HL-60 (cell line): ENCODE data around the gene TPRA1.

Source experiments
- DNase-seq, 2 experiments: peaks; one replicate each; pipeline ENCODE4 v3.0.0-alpha.2; 2010 to 2020; ENCODE audit warnings: low read depth in 1 of 2, low spot score in 1 of 2
- H3K27ac ChIP-seq: fragments of 250-450 bp; sonication (Bioruptor Pico); replicated peaks from 2 replicates; pipeline ENCODE4 v1.5.1; 2020; ENCODE audit warnings: mild to moderate bottlenecking, moderate library complexity
- H3K27me3 ChIP-seq: fragments of 250-450 bp; sonication (Bioruptor Pico); 2 replicates; pipeline ENCODE4 v1.5.1; 2021; ENCODE audit warnings: mild to moderate bottlenecking, moderate library complexity; ENCODE audit not compliant: insufficient read depth, poor library complexity, severe bottlenecking
- H3K4me3 ChIP-seq: replicated peaks from 2 replicates; pipeline ENCODE4 v1.5.1; 2011; ENCODE audit warnings: mild to moderate bottlenecking, control low read depth, low read length; ENCODE audit not compliant: insufficient read depth
- GABPA ChIP-seq: IDR thresholded peaks from 2 replicates; pipeline ENCODE4 v1.6.1; 2012; ENCODE audit warnings: low read depth
- POLR2AphosphoS5 ChIP-seq: IDR thresholded peaks from 2 replicates; pipeline ENCODE4 v1.6.1; 2012; ENCODE audit warnings: low read depth
- REST ChIP-seq: IDR thresholded peaks from 2 replicates; pipeline ENCODE4 v1.6.1; 2012; ENCODE audit warnings: low read depth; ENCODE audit not compliant: insufficient replicate concordance
- SPI1 ChIP-seq: IDR thresholded peaks from 2 replicates; pipeline ENCODE4 v1.6.1; 2012; ENCODE audit warnings: low read depth, mild to moderate bottlenecking, borderline replicate concordance
- TF ChIP-seq, protein P1 (sequence below): IDR thresholded peaks from one replicate; pipeline ENCODE4 v1.5.1; 2011; ENCODE audit warnings: low read length, control low read depth, inconsistent platforms; ENCODE audit not compliant: insufficient read depth

Gene TPRA1

DNA sequence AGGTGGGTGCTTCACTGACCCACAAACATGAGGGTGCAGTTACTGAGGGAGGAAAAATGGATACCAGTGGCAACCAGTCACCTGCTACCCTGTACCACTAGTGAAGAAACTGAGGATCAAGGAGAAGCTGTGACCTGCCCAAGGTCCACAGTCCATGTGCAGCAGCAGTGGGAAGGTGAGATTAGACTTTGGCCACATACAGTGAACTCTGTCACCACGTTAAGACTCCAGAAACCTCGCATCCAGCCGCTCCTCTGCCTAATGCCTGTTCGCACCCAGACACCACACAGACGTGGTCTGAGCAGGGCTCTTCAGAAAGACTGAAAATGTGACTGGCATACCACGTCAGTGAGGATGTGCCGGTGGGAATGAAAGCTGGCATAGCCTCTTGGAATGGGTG lies 20.0 kb downstream of the TPRA1 start:
- no peak for TF ChIP-seq SPI1
- no peak for TF ChIP-seq GABPA
- no peak for TF ChIP-seq REST
- no peaks in the 10 kb centered on the region for H3K27me3 ChIP-seq
- no peak overlapping the region for H3K4me3 ChIP-seq
- no peak overlapping the region for H3K27ac ChIP-seq
- no peak for DNase-seq

DNA sequence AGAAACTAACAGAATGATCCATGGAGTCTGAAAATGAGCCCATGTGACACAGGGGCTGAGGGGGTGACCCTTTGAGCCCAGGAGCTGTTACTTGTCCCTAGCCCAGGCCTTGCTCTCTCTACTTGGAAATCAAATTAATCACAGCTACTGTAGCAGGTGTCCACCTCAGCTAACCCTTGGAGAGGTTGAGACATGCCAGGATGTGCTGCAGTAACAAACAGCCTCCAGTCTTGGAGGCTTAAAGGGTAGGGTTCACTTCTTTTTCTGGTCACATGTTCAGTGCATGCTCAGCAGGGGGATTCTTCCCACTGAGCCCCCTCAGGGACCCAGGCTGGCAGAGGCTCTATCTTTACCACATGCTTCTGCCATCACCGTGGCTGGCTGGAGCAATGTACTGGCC lies 21.4 kb downstream of the TPRA1 start:
- H3K4me3 ChIP-seq = no peak overlapping the region
- TF ChIP-seq, protein P1, sequence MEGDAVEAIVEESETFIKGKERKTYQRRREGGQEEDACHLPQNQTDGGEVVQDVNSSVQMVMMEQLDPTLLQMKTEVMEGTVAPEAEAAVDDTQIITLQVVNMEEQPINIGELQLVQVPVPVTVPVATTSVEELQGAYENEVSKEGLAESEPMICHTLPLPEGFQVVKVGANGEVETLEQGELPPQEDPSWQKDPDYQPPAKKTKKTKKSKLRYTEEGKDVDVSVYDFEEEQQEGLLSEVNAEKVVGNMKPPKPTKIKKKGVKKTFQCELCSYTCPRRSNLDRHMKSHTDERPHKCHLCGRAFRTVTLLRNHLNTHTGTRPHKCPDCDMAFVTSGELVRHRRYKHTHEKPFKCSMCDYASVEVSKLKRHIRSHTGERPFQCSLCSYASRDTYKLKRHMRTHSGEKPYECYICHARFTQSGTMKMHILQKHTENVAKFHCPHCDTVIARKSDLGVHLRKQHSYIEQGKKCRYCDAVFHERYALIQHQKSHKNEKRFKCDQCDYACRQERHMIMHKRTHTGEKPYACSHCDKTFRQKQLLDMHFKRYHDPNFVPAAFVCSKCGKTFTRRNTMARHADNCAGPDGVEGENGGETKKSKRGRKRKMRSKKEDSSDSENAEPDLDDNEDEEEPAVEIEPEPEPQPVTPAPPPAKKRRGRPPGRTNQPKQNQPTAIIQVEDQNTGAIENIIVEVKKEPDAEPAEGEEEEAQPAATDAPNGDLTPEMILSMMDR = no peak
- TF ChIP-seq POLR2AphosphoS5 = no peak
- TF ChIP-seq SPI1 = no peak
- TF ChIP-seq REST = no peak
- TF ChIP-seq GABPA = no peak
- H3K27me3 ChIP-seq = no peaks in the 10 kb centered on the region
- no peak overlapping the region for H3K27ac ChIP-seq
- DNase-seq = no peak

DNA sequence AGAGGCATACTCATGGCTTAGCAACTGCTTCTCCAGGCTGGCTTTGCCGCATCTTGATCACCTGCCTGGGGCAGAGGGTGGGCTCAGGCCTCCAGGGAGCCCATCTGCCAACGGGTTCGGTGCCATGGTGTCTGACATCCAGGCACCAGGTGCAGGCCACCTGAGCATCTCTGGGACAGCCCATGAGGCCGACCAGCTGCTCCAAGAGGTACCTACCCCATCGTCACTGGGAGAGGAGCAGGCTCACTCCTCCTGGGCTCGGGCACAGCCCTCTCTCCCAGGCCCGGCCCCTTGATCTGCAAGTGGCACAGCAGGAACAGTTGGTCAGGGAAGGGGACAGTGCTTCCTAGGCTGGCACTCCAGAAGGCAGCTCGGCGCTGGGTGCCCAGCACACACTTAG lies 21.9 kb downstream of the TPRA1 start:
- TF ChIP-seq SPI1 (no peak), POLR2AphosphoS5 (no peak), REST (no peak), GABPA (no peak)
- TF ChIP-seq, protein P1 = no peak
- no peak overlapping the region for H3K4me3 ChIP-seq
- no peak for DNase-seq
- H3K27ac ChIP-seq = no peak overlapping the region
- H3K27me3 ChIP-seq = no peaks in the 10 kb centered on the region

GRCh38 chr3:127566833-127567232 lies 23.7 kb downstream of the TPRA1 start:
- Histone ChIP-seq H3K4me3 (no peak overlapping the region), H3K27ac (no peak overlapping the region), H3K27me3 (no peaks in the 10 kb centered on the region)
- DNase-seq = no peak
- TF ChIP-seq POLR2AphosphoS5 = no peak
- no peak for TF ChIP-seq GABPA
- no peak for TF ChIP-seq REST
- TF ChIP-seq SPI1 = no peak
- TF ChIP-seq, protein P1 = no peak
